ENCODE results near the gene DDA1. TPM values are rescaled to one million over a fixed set of nuclear protein-coding genes. Genes with fewer than 3 reads are reported as not detected.

The DDA1 gene
- total and polyA plus RNA-seq, 3 experiments from 2014 or later = 34.7 to 51.1 (median 47.9) TPM

DNA sequence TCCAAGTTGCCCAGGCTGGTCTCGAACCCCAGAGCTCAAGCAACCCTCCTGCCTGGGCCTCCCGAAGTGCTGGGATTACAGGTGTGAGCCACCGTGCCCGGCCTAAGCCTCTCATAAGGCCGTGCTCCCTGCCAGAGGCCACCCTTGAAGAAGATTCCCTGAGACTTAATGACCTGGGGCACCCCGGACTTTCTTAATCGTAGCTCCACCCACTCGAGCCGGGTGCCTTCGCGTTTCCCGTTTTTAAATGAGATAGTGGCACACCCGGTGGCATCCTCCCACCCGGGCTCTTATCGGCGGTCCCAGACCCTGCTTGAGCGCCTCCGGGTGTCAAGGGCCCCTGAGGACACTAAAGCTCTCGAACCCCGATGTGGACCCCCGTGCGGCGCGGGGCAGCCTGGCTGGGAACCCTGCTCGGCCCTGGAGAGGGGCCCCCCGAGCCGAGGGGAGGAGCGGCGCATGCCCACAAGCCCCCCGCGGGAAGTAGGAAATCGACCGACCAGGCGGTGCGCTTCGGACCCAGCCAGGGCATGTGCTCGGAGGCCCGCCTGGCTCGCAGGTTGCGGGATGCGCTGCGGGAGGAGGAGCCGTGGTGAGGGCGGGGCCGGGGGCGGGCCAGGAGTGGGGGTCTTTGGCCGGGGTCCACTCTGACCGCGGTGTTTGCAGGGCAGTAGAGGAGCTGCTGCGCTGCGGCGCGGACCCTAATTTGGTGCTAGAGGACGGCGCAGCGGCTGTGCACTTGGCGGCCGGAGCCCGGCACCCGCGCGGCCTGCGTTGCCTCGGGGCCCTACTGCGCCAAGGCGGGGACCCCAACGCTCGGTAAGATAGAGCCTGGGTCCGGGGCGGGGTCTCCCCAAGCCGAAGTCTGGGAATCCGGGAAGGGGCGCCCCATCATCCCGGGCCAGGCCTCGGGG, 27.7 kb upstream of the DDA1 start, which contains the start of gene ANKLE1:
ANKLE1 (plus strand) TSS at position 511 of the 914 bp plus-strand sequence; CDS start at position 531, 20 bp downstream.
- Mint-ChIP-seq H3K36me3 (peaks cover 0 to 20% (median 4%) of the 10 kb centered on the region in 3 donors), H3K4me1 (peaks cover 4 to 10% (median 5%) of the 10 kb centered on the region in 3 donors), H3K27me3 (no peaks in the 10 kb centered on the region), H3K4me3 (peak within 1 kb of the TSS; percentile 37 to 85 (median 82)), H3K27ac (peak within 1 kb of the TSS in 1 of 8 donors; percentile 72), H3K9me3 (no peaks in the 10 kb centered on the region)
- Histone ChIP-seq H3K9me3 (ENCODE audit: low read length) (no peaks in the 10 kb centered on the region), H3K27ac (ENCODE audit: low read depth, low read length) (no peak within 1 kb of the TSS), H3K4me1 (ENCODE audit: insufficient read depth, low read length) (peaks cover 9% of the 10 kb centered on the region), H3K36me3 (ENCODE audit: insufficient read depth, low read length) (peaks cover 2% of the 10 kb centered on the region), H3K4me3 (ENCODE audit: low read length) (peak within 1 kb of the TSS; percentile 70), H3K27me3 (ENCODE audit: insufficient read depth, low read length, poor library complexity, severe bottlenecking) (no peaks in the 10 kb centered on the region)
- POLR2A ChIA-PET = interaction anchor here (0.8 to 1.2 kb wide), 4 partner anchors 14 to 76 kb away, joined by 3 to 4 read pairs (median 3); partner anchors contain the start of genes BABAM1 and USE1
- DNase-seq = peak in 1 of 5 donors; percentile 58
- CTCF ChIA-PET = interaction anchor here (0.7 to 8.8 kb wide), 12 partner anchors 9 to 510 kb away, joined by 3 to 93 read pairs (median 4); partner anchors contain the start of genes BABAM1 and USHBP1

DNA sequence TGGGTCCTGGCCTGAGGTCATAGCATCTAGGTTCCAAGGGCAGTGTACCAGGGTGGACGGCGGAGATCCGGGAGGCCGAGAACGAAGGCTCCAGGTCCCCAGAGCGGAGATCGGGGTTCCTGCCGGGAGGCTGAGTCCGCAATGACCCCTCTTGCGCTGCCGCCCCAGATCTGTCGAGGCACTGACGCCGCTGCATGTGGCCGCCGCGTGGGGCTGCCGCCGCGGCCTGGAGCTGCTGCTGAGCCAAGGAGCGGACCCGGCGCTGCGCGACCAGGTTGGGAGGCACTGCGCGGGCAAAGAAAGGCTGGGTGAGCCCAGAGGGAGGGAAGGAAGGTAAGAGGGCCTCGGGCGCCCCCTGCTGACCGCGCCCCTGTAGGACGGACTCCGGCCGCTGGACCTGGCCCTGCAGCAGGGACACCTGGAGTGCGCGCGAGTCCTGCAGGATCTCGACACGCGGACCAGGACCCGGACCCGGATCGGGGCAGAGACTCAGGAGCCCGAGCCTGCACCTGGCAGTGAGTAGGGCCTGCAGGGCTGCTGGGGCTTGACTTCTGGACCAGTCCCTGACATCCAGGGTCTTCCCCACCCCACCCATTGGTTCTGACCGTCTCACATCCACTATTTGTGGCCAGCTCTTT, 26.8 kb upstream of the DDA1 start:
- POLR2A ChIA-PET = interaction anchor here (0.8 to 1.2 kb wide), 3 partner anchors 15 to 77 kb away, joined by 3 read pairs; partner anchors contain the start of genes BABAM1 and USE1

DNA sequence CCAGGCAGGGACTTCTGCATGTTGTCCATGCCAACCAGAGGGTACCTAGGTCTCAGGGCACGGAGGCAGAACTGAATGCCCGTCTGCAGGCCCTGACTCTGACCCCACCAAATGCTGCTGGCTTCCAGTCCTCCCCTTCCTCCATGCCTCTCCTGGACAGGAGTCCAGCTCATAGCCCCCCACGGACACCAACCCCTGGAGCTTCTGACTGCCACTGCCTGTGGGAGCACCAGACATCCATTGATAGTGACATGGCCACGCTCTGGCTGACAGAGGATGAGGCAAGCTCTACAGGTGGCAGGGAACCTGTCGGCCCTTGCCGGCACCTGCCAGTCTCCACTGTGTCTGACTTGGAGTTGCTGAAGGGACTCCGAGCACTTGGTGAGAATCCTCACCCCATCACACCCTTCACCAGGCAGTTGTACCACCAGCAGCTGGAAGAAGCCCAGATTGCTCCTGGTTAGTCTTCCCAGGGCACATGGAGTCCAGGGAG, 25.8 kb upstream of the DDA1 start:
- ChIA-PET CTCF (interaction anchor here (0.9 to 8.8 kb wide), 14 partner anchors 8 to 512 kb away, joined by 3 to 93 read pairs (median 4); partner anchors contain the start of genes BABAM1, MRPL34, USE1 and USHBP1), POLR2A (no interaction called here)
- H3K36me3 ChIP-seq (ENCODE audit: insufficient read depth, low read length) = no peaks in the 10 kb centered on the region
- no peak overlapping the region for H3K27ac ChIP-seq (ENCODE audit: low read depth, low read length)
- Mint-ChIP-seq H3K27me3 (peaks cover 0 to 8% of the 10 kb centered on the region in 2 donors), H3K36me3 (peaks cover 0 to 6% (median 0%) of the 10 kb centered on the region in 3 donors), H3K9me3 (no peaks in the 10 kb centered on the region), H3K4me1 (peaks cover 4 to 10% (median 4%) of the 10 kb centered on the region in 3 donors), H3K27ac (no peak overlapping the region), H3K4me3 (peak overlapping the region in 2 of 7 donors; percentile 24 to 37)
- no peak for DNase-seq
- no peaks in the 10 kb centered on the region for H3K9me3 ChIP-seq (ENCODE audit: low read length)
- peaks cover 9% of the 10 kb centered on the region for H3K4me1 ChIP-seq (ENCODE audit: insufficient read depth, low read length)
- no peaks in the 10 kb centered on the region for H3K27me3 ChIP-seq (ENCODE audit: insufficient read depth, low read length, poor library complexity, severe bottlenecking)
- H3K4me3 ChIP-seq (ENCODE audit: low read length) = no peak overlapping the region

More for the DNA sequence above, 26.8 kb upstream of the DDA1 start:
- peak overlapping the region in 1 of 8 donors; percentile 26 for H3K27ac Mint-ChIP-seq
- no peak overlapping the region for H3K27ac ChIP-seq (ENCODE audit: low read depth, low read length)
- H3K36me3 Mint-ChIP-seq = peaks cover 0 to 10% (median under 1%) of the 10 kb centered on the region in 3 donors
- H3K4me3 Mint-ChIP-seq = peak overlapping the region; percentile 36 to 85 (median 82)
- peaks cover 9% of the 10 kb centered on the region for H3K4me1 ChIP-seq (ENCODE audit: insufficient read depth, low read length)
- H3K9me3 ChIP-seq (ENCODE audit: low read length) = no peaks in the 10 kb centered on the region
- peak; percentile 65 to 81 (median 72) for DNase-seq
- CTCF ChIA-PET = interaction anchor here (0.8 to 8.8 kb wide), 16 partner anchors 9 to 511 kb away, joined by 3 to 93 read pairs (median 4); partner anchors contain the start of genes BABAM1, USE1 and USHBP1
- H3K4me3 ChIP-seq (ENCODE audit: low read length) = peak overlapping the region; percentile 70
- no peaks in the 10 kb centered on the region for H3K9me3 Mint-ChIP-seq
- peaks cover 0 to 4% of the 10 kb centered on the region in 2 donors for H3K27me3 Mint-ChIP-seq
- no peaks in the 10 kb centered on the region for H3K36me3 ChIP-seq (ENCODE audit: insufficient read depth, low read length)
- peaks cover 4 to 10% (median 4%) of the 10 kb centered on the region in 3 donors for H3K4me1 Mint-ChIP-seq
- no peaks in the 10 kb centered on the region for H3K27me3 ChIP-seq (ENCODE audit: insufficient read depth, low read length, poor library complexity, severe bottlenecking)

DNA sequence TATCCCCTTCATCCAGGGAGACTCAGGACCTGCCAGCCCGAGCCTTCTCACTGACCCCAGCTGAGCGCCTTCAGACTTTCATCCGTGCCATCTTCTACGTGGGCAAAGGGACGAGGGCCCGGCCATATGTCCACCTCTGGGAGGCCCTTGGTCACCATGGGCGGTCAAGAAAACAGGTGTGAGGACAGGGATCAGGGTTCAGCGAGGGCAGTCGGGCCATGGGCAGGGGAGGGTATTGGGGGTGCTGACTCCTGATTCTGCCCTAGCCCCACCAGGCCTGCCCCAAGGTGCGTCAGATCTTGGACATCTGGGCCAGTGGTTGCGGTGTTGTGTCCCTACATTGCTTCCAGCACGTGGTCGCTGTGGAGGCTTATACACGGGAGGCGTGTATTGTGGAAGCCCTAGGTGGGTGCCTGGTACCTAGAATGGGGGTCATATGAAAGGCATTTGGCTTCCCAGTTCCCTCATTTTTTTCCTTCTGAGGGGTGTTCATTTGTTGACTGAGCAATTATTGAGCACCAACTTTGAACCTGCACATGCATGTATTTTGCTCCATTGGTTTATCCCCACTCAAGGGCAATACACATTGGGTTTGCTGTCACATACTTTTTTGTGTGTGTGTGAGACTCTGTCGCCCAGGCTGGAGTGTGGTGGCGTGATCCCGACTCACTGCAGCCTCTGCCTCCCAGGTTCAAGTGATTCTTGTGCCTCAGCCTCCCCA, 23.8 kb upstream of the DDA1 start:
- H3K27ac ChIP-seq (ENCODE audit: low read depth, low read length) = no peak overlapping the region
- Mint-ChIP-seq H3K27me3 (peaks cover 0 to 8% of the 10 kb centered on the region in 2 donors), H3K27ac (no peak overlapping the region), H3K4me1 (peaks cover 4 to 10% (median 4%) of the 10 kb centered on the region in 3 donors), H3K36me3 (no peaks in the 10 kb centered on the region), H3K4me3 (no peak overlapping the region), H3K9me3 (no peaks in the 10 kb centered on the region)
- H3K9me3 ChIP-seq (ENCODE audit: low read length) = no peaks in the 10 kb centered on the region
- H3K4me1 ChIP-seq (ENCODE audit: insufficient read depth, low read length) = peaks cover 9% of the 10 kb centered on the region
- CTCF ChIA-PET = interaction anchor here (8.8 kb wide), 1 partner anchor 23 kb away, joined by 93 read pairs; the partner anchor contains the start of genes BABAM1 and USHBP1
- POLR2A ChIA-PET = no interaction called here
- no peaks in the 10 kb centered on the region for H3K27me3 ChIP-seq (ENCODE audit: insufficient read depth, low read length, poor library complexity, severe bottlenecking)
- H3K4me3 ChIP-seq (ENCODE audit: low read length) = no peak overlapping the region
- H3K36me3 ChIP-seq (ENCODE audit: insufficient read depth, low read length) = no peaks in the 10 kb centered on the region
- no peak for DNase-seq

DNA sequence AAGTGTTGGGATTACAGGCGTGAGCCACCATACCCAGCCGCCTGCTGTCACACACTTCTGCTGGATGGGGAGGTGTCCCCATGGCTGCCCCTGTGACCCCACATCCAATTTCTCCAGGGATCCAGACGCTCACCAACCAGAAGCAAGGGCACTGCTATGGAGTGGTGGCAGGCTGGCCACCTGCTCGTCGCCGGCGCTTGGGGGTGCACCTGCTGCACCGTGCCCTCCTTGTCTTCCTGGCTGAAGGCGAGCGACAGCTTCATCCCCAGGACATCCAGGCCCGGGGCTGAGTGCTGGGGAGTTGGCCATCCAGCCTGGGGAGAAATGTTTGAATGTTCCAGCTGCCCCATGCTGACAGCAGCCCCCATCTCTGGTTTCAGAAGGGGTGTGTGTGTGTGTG, 23.1 kb upstream of the DDA1 start:
- H3K4me1 Mint-ChIP-seq = peaks cover 4 to 9% (median 4%) of the 10 kb centered on the region in 3 donors
- H3K27me3 Mint-ChIP-seq = peaks cover 0 to 8% of the 10 kb centered on the region in 2 donors
- peaks cover 9% of the 10 kb centered on the region for H3K4me1 ChIP-seq (ENCODE audit: insufficient read depth, low read length)
- H3K9me3 ChIP-seq (ENCODE audit: low read length) = no peaks in the 10 kb centered on the region
- no peaks in the 10 kb centered on the region for H3K9me3 Mint-ChIP-seq
- H3K36me3 Mint-ChIP-seq = no peaks in the 10 kb centered on the region
- H3K27ac ChIP-seq (ENCODE audit: low read depth, low read length) = no peak overlapping the region
- H3K27ac Mint-ChIP-seq = no peak overlapping the region
- no peaks in the 10 kb centered on the region for H3K27me3 ChIP-seq (ENCODE audit: insufficient read depth, low read length, poor library complexity, severe bottlenecking)
- no peak overlapping the region for H3K4me3 Mint-ChIP-seq
- DNase-seq = no peak
- no peak overlapping the region for H3K4me3 ChIP-seq (ENCODE audit: low read length)
- ChIA-PET POLR2A (no interaction called here), CTCF (interaction anchor here (8.8 kb wide), 1 partner anchor 23 kb away, joined by 93 read pairs; the partner anchor contains the start of genes BABAM1 and USHBP1)
- no peaks in the 10 kb centered on the region for H3K36me3 ChIP-seq (ENCODE audit: insufficient read depth, low read length)

DNA sequence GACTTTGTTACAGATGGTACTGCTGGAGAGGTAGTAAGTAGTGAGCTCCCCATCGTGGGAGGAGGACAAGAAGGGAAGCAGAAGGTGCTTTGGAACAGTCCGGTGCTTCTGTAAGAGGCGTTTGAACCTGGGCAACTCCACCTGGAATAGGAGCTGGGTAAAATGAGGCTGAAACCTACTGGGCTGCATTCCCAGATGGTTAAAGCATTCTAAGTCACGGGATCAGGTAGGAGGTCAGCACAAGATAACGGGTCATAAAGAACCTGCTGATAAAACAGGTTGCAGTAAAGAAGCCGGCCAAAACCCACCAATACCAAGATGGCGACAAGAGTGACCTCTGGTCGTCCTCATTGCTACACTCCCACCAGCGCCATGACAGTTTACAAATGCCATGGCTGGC, 22.6 kb upstream of the DDA1 start:
- POLR2A ChIA-PET = no interaction called here
- no peak overlapping the region for H3K27ac Mint-ChIP-seq
- no peak overlapping the region for H3K4me3 Mint-ChIP-seq
- Histone ChIP-seq H3K9me3 (ENCODE audit: low read length) (no peaks in the 10 kb centered on the region), H3K36me3 (ENCODE audit: insufficient read depth, low read length) (no peaks in the 10 kb centered on the region), H3K27ac (ENCODE audit: low read depth, low read length) (no peak overlapping the region), H3K27me3 (ENCODE audit: insufficient read depth, low read length, poor library complexity, severe bottlenecking) (no peaks in the 10 kb centered on the region), H3K4me3 (ENCODE audit: low read length) (no peak overlapping the region), H3K4me1 (ENCODE audit: insufficient read depth, low read length) (peaks cover 9% of the 10 kb centered on the region)
- peaks cover 0 to 8% of the 10 kb centered on the region in 2 donors for H3K27me3 Mint-ChIP-seq
- DNase-seq = no peak
- CTCF ChIA-PET = interaction anchor here (8.8 kb wide), 1 partner anchor 24 kb away, joined by 93 read pairs; the partner anchor contains the start of genes BABAM1 and USHBP1
- no peaks in the 10 kb centered on the region for H3K36me3 Mint-ChIP-seq
- H3K4me1 Mint-ChIP-seq = peaks cover 2 to 6% (median 4%) of the 10 kb centered on the region in 3 donors
- no peaks in the 10 kb centered on the region for H3K9me3 Mint-ChIP-seq

DNA sequence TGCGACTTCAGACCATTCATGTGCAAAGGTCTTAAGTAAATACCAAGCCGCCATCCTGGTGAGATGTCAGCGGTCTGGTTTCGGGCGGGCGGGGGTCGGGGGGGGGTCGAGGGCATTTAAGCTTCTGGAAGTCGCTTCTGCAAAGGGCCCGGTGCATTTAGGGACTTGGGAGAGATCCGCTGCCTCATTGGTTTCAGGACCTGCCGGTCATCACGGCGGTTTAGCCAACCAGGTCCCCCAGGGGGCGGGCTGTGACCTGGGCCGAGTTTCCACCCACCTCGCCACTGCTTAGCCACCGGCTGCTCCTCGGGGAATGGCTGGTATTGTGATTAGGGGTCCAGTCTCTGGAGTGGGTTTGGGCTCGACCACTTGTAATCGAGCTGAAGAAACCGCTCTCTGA, 19.9 kb upstream of the DDA1 start:
- no peaks in the 10 kb centered on the region for H3K4me1 ChIP-seq (ENCODE audit: insufficient read depth, low read length)
- no peaks in the 10 kb centered on the region for H3K27me3 ChIP-seq (ENCODE audit: insufficient read depth, low read length, poor library complexity, severe bottlenecking)
- Mint-ChIP-seq H3K4me1 (peaks cover 3 to 7% (median 5%) of the 10 kb centered on the region in 3 donors), H3K4me3 (no peak overlapping the region), H3K27me3 (peaks cover 1 to 8% of the 10 kb centered on the region in 2 donors), H3K9me3 (no peaks in the 10 kb centered on the region), H3K27ac (no peak overlapping the region), H3K36me3 (peaks cover 0 to 2% (median 0%) of the 10 kb centered on the region in 3 donors)
- ChIA-PET CTCF (interaction anchor here (0.6 to 3.9 kb wide), 2 partner anchors 8 to 29 kb away, joined by 3 to 23 read pairs; partner anchors contain the start of gene ANKLE1), POLR2A (no interaction called here)
- no peak overlapping the region for H3K27ac ChIP-seq (ENCODE audit: low read depth, low read length)
- no peak for DNase-seq
- H3K36me3 ChIP-seq (ENCODE audit: insufficient read depth, low read length) = no peaks in the 10 kb centered on the region
- no peaks in the 10 kb centered on the region for H3K9me3 ChIP-seq (ENCODE audit: low read length)
- H3K4me3 ChIP-seq (ENCODE audit: low read length) = no peak overlapping the region

All from CD8-positive, alpha-beta memory T cell (primary cell).